Kidney (tissue), 14 donors: ENCODE data around the gene SALL3. TPM values are rescaled to one million over a fixed set of nuclear protein-coding genes. Genes with fewer than 3 reads are reported as not detected.

Experiments used
- DNase-seq, 5 donors: peaks; one replicate each; pipeline ENCODE4 v3.0.0-alpha.2; 2013 to 2020
- FAIRE-seq: peaks from 2 replicates; lab custom pipeline; 2012; peaks lifted over from hg19 to GRCh38; lab: Jason Lieb, UNC
- H3K27ac ChIP-seq, 2 donors: one replicate each; pipeline ENCODE4 v1.7.0; 2013; ENCODE audit warnings: low read depth in 2 of 2, low read length in 2 of 2, inconsistent platforms in 1 of 2
- H3K27me3 ChIP-seq: one replicate; pipeline ENCODE4 v1.7.1; 2013; ENCODE audit warnings: low read length, inconsistent platforms; ENCODE audit not compliant: control insufficient read depth, insufficient read depth
- H3K36me3 ChIP-seq, 3 donors: one replicate each; pipeline versions ENCODE4 v1.7.0 to v1.7.1; 2013; ENCODE audit warnings: low read length in 3 of 3, control low read depth in 1 of 3, inconsistent platforms in 1 of 3; ENCODE audit not compliant: insufficient read depth in 3 of 3, control insufficient read depth in 2 of 3
- H3K4me1 ChIP-seq, 3 donors: one replicate each; pipeline versions ENCODE4 v1.7.0 to v1.7.1; 2013; ENCODE audit warnings: low read length in 3 of 3, inconsistent platforms in 1 of 3, low read depth in 1 of 3; ENCODE audit not compliant: control insufficient read depth in 2 of 3, insufficient read depth in 2 of 3
- H3K4me3 ChIP-seq, 3 donors: one replicate each; pipeline versions ENCODE4 v1.7.0 to v1.8.1; 2013; ENCODE audit warnings: low read length in 3 of 3, control low read depth in 1 of 3, inconsistent platforms in 1 of 3
- H3K9ac ChIP-seq, 3 donors: one replicate each; pipeline versions ENCODE4 v1.7.0 to v1.7.1; 2013; ENCODE audit warnings: low read length in 3 of 3, control low read depth in 1 of 3, inconsistent platforms in 1 of 3
- H3K9me3 ChIP-seq, 3 donors: one replicate each; pipeline versions ENCODE4 v1.7.0 to v1.7.1; 2013; ENCODE audit warnings: low read length in 3 of 3, control low read depth in 1 of 3, inconsistent platforms in 1 of 3; ENCODE audit not compliant: control insufficient read depth in 2 of 3, insufficient read depth in 1 of 3
- CTCF ChIP-seq: IDR thresholded peaks from 3 replicates; pipeline ENCODE4 v1.5.1; 2012; ENCODE audit warnings: mild to moderate bottlenecking, moderate library complexity, borderline replicate concordance; ENCODE audit not compliant: insufficient read depth; ENCODE audit errors: extremely low read depth
- intact Hi-C: fragments of 100-400 bp; cut with DNase I; formaldehyde crosslinking; loops from one replicate; pipeline ENCODE4 v1.11.1; 2022
- polyA plus RNA-seq: library from polyadenylated mRNA; stranded (reverse); fragments of 350-450 nt; fragmentation: Illumina TruSeq; extraction: RNeasy Lipid Tissue Mini Kit (QIAGEN cat#74804); gene quantifications from one replicate; pipeline ENCODE4 v1.2.3, GENCODE V29; 2014; ENCODE audit warnings: low read depth, low replicate concordance; ENCODE audit not compliant: insufficient read depth
- total RNA-seq: library from RNA; stranded (reverse); fragmentation: NEBNext Ultra II Directional; extraction: Animal tissue kit (Norgen Biotek cat#: 25700); gene quantifications from one replicate; pipeline ENCODE4 v1.2.1, GENCODE V29; 2021
- donor health status: control.
- donor health status: control.
- donor health status: control.
- donor health status: control.
- donor health status: control.
- donor health status: DM: yes; HTN: yes; CAD: no.
- donor health status: Normal renal cell carcinoma (clear cell type).

Gene SALL3
- total and polyA plus RNA-seq, 2 donors from 2014 or later = 2.0 to 5.5 TPM

- DNase-seq (peak in 3 of 5 donors; percentile 31 to 67 (median 52)), FAIRE-seq (no peak)
- TF ChIP-seq CTCF = no peak
- no peak overlapping the region for H3K9ac ChIP-seq
- no peaks in the 10 kb centered on the region for H3K36me3 ChIP-seq
- no peak overlapping the region for H3K27ac ChIP-seq
- H3K4me3 ChIP-seq = no peak overlapping the region
- no peaks in the 10 kb centered on the region for H3K4me1 ChIP-seq
- H3K9me3 ChIP-seq = peaks cover 0 to 3% (median 0%) of the 10 kb centered on the region in 3 donors
- intact Hi-C loops = no loop called here
- H3K27me3 ChIP-seq = no peaks in the 10 kb centered on the region
These were observed 40.3 kb downstream of the SALL3 start for GRCh38 chr18:79019881-79020280.

- FAIRE-seq (no peak), DNase-seq (no peak)
- Histone ChIP-seq H3K9ac (no peak overlapping the region), H3K4me1 (no peaks in the 10 kb centered on the region), H3K27me3 (no peaks in the 10 kb centered on the region), H3K4me3 (no peak overlapping the region), H3K36me3 (no peaks in the 10 kb centered on the region), H3K9me3 (peaks cover 0 to 3% (median 0%) of the 10 kb centered on the region in 3 donors), H3K27ac (no peak overlapping the region)
- intact Hi-C loops = no loop called here
- TF ChIP-seq CTCF = no peak
These were observed 43.0 kb downstream of the SALL3 start for GRCh38 chr18:79022603-79023002.

- no peak for TF ChIP-seq CTCF
These were observed 46.9 kb downstream of the SALL3 start for GRCh38 chr18:79026491-79026890.

GRCh38 chr18:79030680-79031079 lies 51.1 kb downstream of the SALL3 start:
- Histone ChIP-seq H3K27me3 (no peaks in the 10 kb centered on the region), H3K36me3 (no peaks in the 10 kb centered on the region), H3K27ac (no peak overlapping the region), H3K4me1 (no peaks in the 10 kb centered on the region), H3K4me3 (no peak overlapping the region), H3K9ac (no peak overlapping the region), H3K9me3 (peaks cover 0 to 9% (median 0%) of the 10 kb centered on the region in 3 donors)
- no peak for TF ChIP-seq CTCF
- DNase-seq = no peak
- FAIRE-seq = no peak
- intact Hi-C loops = no loop called here

More at GRCh38 chr18:79026491-79026890, 46.9 kb downstream of the SALL3 start:
- Histone ChIP-seq H3K27me3 (no peaks in the 10 kb centered on the region), H3K9ac (no peak overlapping the region), H3K27ac (no peak overlapping the region), H3K4me1 (no peaks in the 10 kb centered on the region), H3K9me3 (peaks cover 0 to 9% (median 0%) of the 10 kb centered on the region in 3 donors), H3K4me3 (no peak overlapping the region), H3K36me3 (no peaks in the 10 kb centered on the region)
- no peak for DNase-seq
- intact Hi-C loops = no loop called here
- no peak for FAIRE-seq
